NT2/D1 (cell line): ENCODE measurements around the gene SPOP.
A peak's percentile ranks its signal among the peaks of the same experiment; 100 is the strongest.

ENCODE experiments used
- DNase-seq: peaks from one replicate; pipeline ENCODE4 v3.0.0-alpha.2; 2011; ENCODE audit warnings: low read depth, low spot score
- H3K27me3 ChIP-seq: 2 replicates; pipeline ENCODE4 v1.6.0; 2011; ENCODE audit warnings: mild to moderate bottlenecking; ENCODE audit not compliant: insufficient read length, insufficient read depth
- H3K36me3 ChIP-seq: 2 replicates; pipeline ENCODE4 v1.6.1; 2011; ENCODE audit warnings: mild to moderate bottlenecking, low read length, mixed read lengths; ENCODE audit not compliant: insufficient read depth, insufficient read length
- H3K4me1 ChIP-seq: 2 replicates; pipeline ENCODE4 v1.5.1; 2011; ENCODE audit not compliant: insufficient read depth, insufficient read length
- H3K4me3 ChIP-seq: 2 replicates; pipeline ENCODE4 v1.5.1; 2011; ENCODE audit warnings: low read depth; ENCODE audit not compliant: insufficient read length
- H3K9ac ChIP-seq: 2 replicates; pipeline ENCODE4 v1.6.0; 2011; ENCODE audit warnings: low read depth; ENCODE audit not compliant: insufficient read length
- H3K9me3 ChIP-seq: 2 replicates; pipeline ENCODE4 v1.5.1; 2011; ENCODE audit warnings: mild to moderate bottlenecking, low read length; ENCODE audit not compliant: insufficient read depth
- SUZ12 ChIP-seq: IDR thresholded peaks from 2 replicates; pipeline ENCODE4 v1.6.1; 2011; ENCODE audit not compliant: insufficient read length, insufficient read depth; ENCODE audit errors: extremely low read depth
- YY1 ChIP-seq: IDR thresholded peaks from 2 replicates; pipeline ENCODE4 v1.6.1; 2011; ENCODE audit not compliant: insufficient read length, insufficient read depth
- ZNF274 ChIP-seq: IDR thresholded peaks from 2 replicates; pipeline ENCODE4 v1.6.1; 2011; ENCODE audit warnings: mild to moderate bottlenecking, low read depth, low read length

Gene SPOP

DNA sequence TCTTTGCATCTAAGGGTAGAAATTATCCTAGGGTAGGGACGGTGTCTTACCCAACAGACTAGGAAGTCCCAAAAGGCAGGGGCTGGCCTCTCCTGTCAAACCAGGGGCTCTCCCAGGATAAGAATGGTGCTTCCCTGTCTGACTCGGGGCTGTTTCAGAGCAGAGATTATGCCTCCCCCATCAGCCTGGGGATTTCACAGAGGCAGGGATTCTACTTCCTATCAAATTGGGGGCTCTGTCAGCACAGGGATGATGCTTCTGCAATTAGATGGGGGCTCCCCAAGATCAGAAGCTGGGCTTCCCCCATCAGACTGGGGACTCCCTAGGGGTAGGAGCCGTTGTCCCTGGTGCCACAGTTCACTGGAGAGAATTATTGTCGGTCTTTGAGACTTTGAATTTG lies 99.9 kb downstream of the SPOP start:
- peaks cover 21% of the 10 kb centered on the region for H3K27me3 ChIP-seq
- no peak overlapping the region for H3K4me3 ChIP-seq
- no peak for DNase-seq
- no peaks in the 10 kb centered on the region for H3K36me3 ChIP-seq
- TF ChIP-seq YY1 (no peak), ZNF274 (no peak), SUZ12 (no peak)
- H3K9me3 ChIP-seq, result no peaks in the 10 kb centered on the region
- H3K9ac ChIP-seq, result no peak overlapping the region
- peaks cover 39% of the 10 kb centered on the region for H3K4me1 ChIP-seq

DNA sequence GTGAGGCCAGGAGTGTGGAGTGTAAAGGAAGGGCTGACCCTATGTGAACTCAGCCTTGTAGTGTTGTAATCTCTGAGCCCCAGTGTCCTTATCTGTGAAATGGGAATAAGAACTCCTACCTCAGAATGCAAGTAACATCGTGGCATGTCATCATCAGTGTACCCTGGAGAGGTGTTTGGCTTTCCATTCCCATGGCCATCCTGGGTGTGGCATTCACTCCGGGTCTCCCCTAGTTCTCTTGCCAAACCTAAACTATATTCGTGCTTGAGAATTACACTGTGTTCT lies 100.3 kb downstream of the SPOP start:
- Histone ChIP-seq H3K4me1 (peaks cover 40% of the 10 kb centered on the region), H3K4me3 (no peak overlapping the region), H3K9me3 (no peaks in the 10 kb centered on the region), H3K36me3 (no peaks in the 10 kb centered on the region), H3K27me3 (peaks cover 21% of the 10 kb centered on the region), H3K9ac (peak overlapping the region; percentile 85)
- no peak for DNase-seq
- no peak for TF ChIP-seq SUZ12
- TF ChIP-seq ZNF274, result no peak
- no peak for TF ChIP-seq YY1

- no peaks in the 10 kb centered on the region for H3K9me3 ChIP-seq
- H3K4me1 ChIP-seq, result peaks cover 40% of the 10 kb centered on the region
- TF ChIP-seq YY1 (no peak), ZNF274 (no peak), SUZ12 (no peak)
- H3K9ac ChIP-seq, result peak overlapping the region; percentile 85
- H3K4me3 ChIP-seq, result peak overlapping the region; percentile 75
- H3K27me3 ChIP-seq, result peaks cover 21% of the 10 kb centered on the region
- H3K36me3 ChIP-seq, result no peaks in the 10 kb centered on the region
- no peak for DNase-seq
Measured at GRCh38 chr17:49576917-49577649, 100.8 kb downstream of the SPOP start.

GRCh38 chr17:49576088-49576916 lies 101.6 kb downstream of the SPOP start:
- no peak for DNase-seq
- H3K27me3 ChIP-seq, result peaks cover 21% of the 10 kb centered on the region

GRCh38 chr17:49575679-49576087 lies 102.2 kb downstream of the SPOP start, which contains the start of gene NXPH3:
TSS of gene NXPH3 (plus strand) at chr17:49575871. CDS start at chr17:49576220, 349 bp downstream.
- Histone ChIP-seq H3K9ac (peak within 1 kb of the TSS; percentile 85), H3K36me3 (no peaks in the 10 kb centered on the region), H3K4me3 (peak within 1 kb of the TSS; percentile 75), H3K4me1 (peaks cover 36% of the 10 kb centered on the region), H3K27me3 (peaks cover 26% of the 10 kb centered on the region), H3K9me3 (0 out of 2 replicates have a peak, but pooled peaks cover 2% of the 10 kb centered on the region)
- peak; percentile 42 for DNase-seq
- TF ChIP-seq ZNF274 (no peak), YY1 (no peak), SUZ12 (no peak)

More at GRCh38 chr17:49576088-49576916, 101.6 kb downstream of the SPOP start:
- Histone ChIP-seq H3K9ac (peak overlapping the region; percentile 85), H3K9me3 (no peaks in the 10 kb centered on the region), H3K4me1 (peaks cover 38% of the 10 kb centered on the region), H3K36me3 (no peaks in the 10 kb centered on the region), H3K4me3 (peak overlapping the region; percentile 75)
- TF ChIP-seq YY1 (no peak), ZNF274 (no peak), SUZ12 (no peak)

DNA sequence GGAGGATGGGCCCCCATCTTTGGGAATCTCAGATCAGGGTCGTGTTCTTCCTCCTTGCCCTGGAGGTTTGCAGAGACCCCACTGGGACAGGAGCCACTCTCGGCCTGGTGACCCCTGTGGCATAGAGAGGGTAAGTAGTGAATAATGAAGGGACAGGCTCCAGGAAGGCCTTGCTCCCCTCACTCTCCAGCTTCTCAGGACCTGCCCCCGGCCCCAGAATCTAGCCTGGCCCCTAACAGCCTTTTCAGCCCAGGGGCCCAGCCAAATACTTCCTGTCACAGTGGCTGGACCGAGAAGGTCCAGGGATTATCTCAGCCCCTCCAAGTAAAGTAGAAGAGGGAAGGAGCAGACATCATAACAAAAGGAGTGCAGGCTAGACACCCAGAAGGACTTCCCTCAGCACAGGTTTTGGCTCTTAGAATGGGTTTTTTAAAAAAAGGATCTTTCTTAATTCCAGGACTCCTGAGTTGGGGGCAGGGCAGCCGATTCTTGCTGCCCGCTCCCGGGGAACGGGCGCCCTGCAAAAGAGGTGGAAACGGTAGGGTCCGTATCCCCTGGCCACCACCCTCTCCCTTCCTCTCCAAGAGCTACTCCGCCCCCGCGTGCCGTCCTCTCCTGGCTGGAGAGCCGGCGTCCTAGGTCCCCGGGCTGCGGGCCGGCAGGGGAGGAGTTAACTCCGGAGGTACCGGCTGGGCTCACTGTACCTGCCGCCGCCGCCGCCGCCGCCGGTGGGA lies 102.8 kb downstream of the SPOP start:
- peaks cover 8% of the 10 kb centered on the region; the same call in 1 of the 2 replicates for H3K9me3 ChIP-seq
- H3K4me3 ChIP-seq, result peak overlapping the region; percentile 15
- no peak for DNase-seq
- no peaks in the 10 kb centered on the region for H3K36me3 ChIP-seq
- TF ChIP-seq YY1 (no peak), SUZ12 (no peak), ZNF274 (no peak)
- H3K9ac ChIP-seq, result peak overlapping the region; percentile 43
- H3K27me3 ChIP-seq, result peaks cover 30% of the 10 kb centered on the region
- H3K4me1 ChIP-seq, result peaks cover 38% of the 10 kb centered on the region
